ENCODE data around the gene KMO. TPM values are rescaled to one million over a fixed set of nuclear protein-coding genes. Genes with fewer than 3 reads are reported as not detected.

KMO gene
- total and polyA plus RNA-seq, 2 of the 8 experiments (the other 6 are each of a cell fraction or from before 2014, with no cell fraction given): not detected

GRCh38 chr1:241533326-241534115 lies 1.3 kb downstream of the KMO start:
- H4K20me1 ChIP-seq (replicated peaks in 1 of 2; ENCODE audit: control insufficient read depth in 1 of 2, insufficient read depth in 2 of 2, low read length in 2 of 2): no peaks in the 10 kb centered on the region
- no peak overlapping the region for H3K14ac ChIP-seq (ENCODE audit: insufficient read length)
- no peak overlapping the region for H3K23ac ChIP-seq (ENCODE audit: insufficient read length)
- no peaks in the 10 kb centered on the region for H3K27me3 ChIP-seq (replicated peaks in 1 of 4; ENCODE audit: control insufficient read depth in 3 of 4, extremely low read depth in 1 of 4, insufficient read depth in 3 of 4, low read length in 3 of 4)
- no peak overlapping the region for H3K18ac ChIP-seq (ENCODE audit: extremely low read depth, low read length)
- no peak overlapping the region for H2BK12ac ChIP-seq (ENCODE audit: low read depth, low read length)
- DNase-seq (ENCODE audit: low read depth in 1 of 2, low spot score in 2 of 2): no peak
- no peak overlapping the region for H3K4me2 ChIP-seq (ENCODE audit: insufficient read depth in 1 of 2, low read depth in 2 of 2, low read length in 2 of 2)
- no peak overlapping the region for H3K4me3 ChIP-seq (ENCODE audit: extremely low read depth in 1 of 4, insufficient read depth in 2 of 4, low read depth in 3 of 4, low read length in 4 of 4)
- H3K27ac ChIP-seq (ENCODE audit: low read depth, low read length): no peak overlapping the region
- no peak overlapping the region for H2AK5ac ChIP-seq (ENCODE audit: low read depth, low read length)
- H2BK5ac ChIP-seq (ENCODE audit: low read depth, low read length): no peak overlapping the region
- no peaks in the 10 kb centered on the region for H3K79me2 ChIP-seq (ENCODE audit: control insufficient read depth in 1 of 2, insufficient read depth in 2 of 2, low read length in 2 of 2)
- no peak overlapping the region for H2BK120ac ChIP-seq (replicated peaks; ENCODE audit: low read depth, low read length)
- no peak overlapping the region for H3K56ac ChIP-seq (replicated peaks; ENCODE audit: insufficient read length, low read depth, low read length)
- no peak overlapping the region for H2AFZ ChIP-seq (ENCODE audit: low read length)
- no peaks in the 10 kb centered on the region for H3K9me3 ChIP-seq (ENCODE audit: insufficient read depth in 2 of 2, low read depth in 1 of 2, low read length in 1 of 2)
- no peaks in the 10 kb centered on the region for H3K23me2 ChIP-seq (ENCODE audit: low read depth, low read length)
- ChIA-PET POLR2A (ENCODE audit: partially characterized antibody) (no interaction called here), CTCF (ENCODE audit: partially characterized antibody) (interaction anchor here (0.9 to 1.1 kb wide), 2 partner anchors 17 to 310 kb away, joined by 3 read pairs; no protein-coding TSS in a partner anchor)
- no peak overlapping the region for H4K8ac ChIP-seq (ENCODE audit: extremely low read depth, insufficient read depth, low read length)
- H3K79me1 ChIP-seq (ENCODE audit: low read depth, low read length): no peaks in the 10 kb centered on the region
- H4K91ac ChIP-seq (replicated peaks; ENCODE audit: insufficient read length, low read length): no peak overlapping the region
- H3K36me3 ChIP-seq (ENCODE audit: control insufficient read depth in 2 of 4, insufficient read depth in 4 of 4, low read length in 3 of 4): no peaks in the 10 kb centered on the region
- H3K9ac ChIP-seq (replicated peaks in 1 of 4; ENCODE audit: extremely low read depth in 1 of 4, low read depth in 3 of 4, low read length in 3 of 4): no peak overlapping the region
- no peak overlapping the region for H3K4ac ChIP-seq (replicated peaks; ENCODE audit: insufficient read length, low read depth, low read length)
- FAIRE-seq: no peak
- no peak overlapping the region for H2BK20ac ChIP-seq (ENCODE audit: low read length)
- WGBS, 2 experiments (ENCODE audit: extremely low coverage in 1 of 2, insufficient coverage in 1 of 2, insufficient read length in 1 of 2, insufficient replicate concordance in 2 of 2, low coverage in 1 of 2, low lambda C conversion rate in 2 of 2, missing lambda C conversion rate in 1 of 2): 91% methylated on average over 5 of the region's 5 CpGs; no CpG with 5 or more reads in 1 of the 2 experiments
- H3K4me1 ChIP-seq (replicated peaks in 1 of 4; ENCODE audit: control insufficient read depth in 3 of 4, insufficient read depth in 4 of 4, low read length in 3 of 4): no peaks in the 10 kb centered on the region
- no peak overlapping the region for H2BK15ac ChIP-seq (ENCODE audit: low read length)
- no peak overlapping the region for H4K5ac ChIP-seq (ENCODE audit: insufficient read length, low read depth, low read length)
- TF ChIP-seq SIRT6 (IDR thresholded peaks at IDR 0.05; ENCODE audit: low read length) (no peak), POLR2A (IDR thresholded peaks at IDR 0.05; ENCODE audit: control extremely low read depth in 1 of 2, low read depth in 2 of 2, low read length in 2 of 2) (no peak), NRF1 (IDR thresholded peaks at IDR 0.05; ENCODE audit: low read depth, low read length) (no peak), CHD1 (IDR thresholded peaks at IDR 0.05; ENCODE audit: low read depth, low read length) (no peak), PHF8 (conservative IDR thresholded peaks at IDR 0.05; ENCODE audit: low read depth, low read length) (no peak), SP1 (IDR thresholded peaks at IDR 0.05; ENCODE audit: low read depth, low read length) (no peak), RFX5 (IDR thresholded peaks at IDR 0.05; ENCODE audit: borderline replicate concordance, low read depth, low read length) (no peak), BRCA1 (IDR thresholded peaks at IDR 0.05; ENCODE audit: low read depth, low read length) (no peak), RBBP5 (IDR thresholded peaks at IDR 0.05; ENCODE audit: borderline replicate concordance, low read depth, low read length) (no peak), GABPA (IDR thresholded peaks at IDR 0.05; ENCODE audit: borderline replicate concordance, insufficient read depth, low read length) (no peak), JUN (IDR thresholded peaks at IDR 0.05; ENCODE audit: low read depth, low read length) (no peak)
